Lung (tissue), 12 donors: ENCODE results near the gene AASS. TPM values are rescaled to one million over a fixed set of nuclear protein-coding genes. Genes with fewer than 3 reads are reported as not detected.

Experiments
- ATAC-seq: fragments of 200-7000 bp; cut with Tn5 transposase; one replicate; pipeline ENCODE4 v1.9.1; 2020; ENCODE audit warnings: moderate number of reproducible peaks; ENCODE audit not compliant: insufficient read depth, low FRiP score
- DNase-seq, 3 donors: peaks; one replicate each; pipeline ENCODE4 v3.0.0-alpha.2; 2013 to 2017
- H3K27ac ChIP-seq, 2 donors: one replicate each; pipeline ENCODE4 v1.5.1; 2013; ENCODE audit warnings: mild to moderate bottlenecking in 2 of 2, moderate library complexity in 2 of 2, control low read depth in 1 of 2, inconsistent platforms in 1 of 2, low read depth in 1 of 2, low read length in 1 of 2
- H3K27me3 ChIP-seq, 3 donors: one replicate each; pipeline ENCODE4 v1.5.1; 2013; ENCODE audit warnings: low read length in 2 of 3; ENCODE audit not compliant: control insufficient read depth in 3 of 3, insufficient read depth in 3 of 3
- H3K36me3 ChIP-seq, 4 donors: one replicate each; pipeline ENCODE4 v1.5.1; 2013; ENCODE audit warnings: low read length in 4 of 4, mild to moderate bottlenecking in 1 of 4, moderate library complexity in 1 of 4; ENCODE audit not compliant: control insufficient read depth in 4 of 4, insufficient read depth in 4 of 4
- H3K4me1 ChIP-seq, 5 donors: one replicate each; pipeline ENCODE4 v1.5.1; 2013; ENCODE audit warnings: low read length in 5 of 5, mild to moderate bottlenecking in 2 of 5, moderate library complexity in 1 of 5; ENCODE audit not compliant: control insufficient read depth in 5 of 5, insufficient read depth in 5 of 5
- H3K4me3 ChIP-seq: one replicate; pipeline ENCODE4 v1.5.1; 2013; ENCODE audit warnings: mild to moderate bottlenecking, control low read depth, moderate library complexity
- H3K9ac ChIP-seq, 2 donors: one replicate each; pipeline ENCODE4 v1.5.1; 2013; ENCODE audit warnings: low read length in 2 of 2, control low read depth in 1 of 2; ENCODE audit not compliant: insufficient read depth in 1 of 2
- H3K9me3 ChIP-seq, 4 donors: one replicate each; pipeline ENCODE4 v1.5.1; 2013; ENCODE audit warnings: low read length in 3 of 4, mild to moderate bottlenecking in 1 of 4, moderate library complexity in 1 of 4; ENCODE audit not compliant: control insufficient read depth in 4 of 4, insufficient read depth in 3 of 4
- CTCF ChIP-seq: IDR thresholded peaks from 2 replicates; pipeline ENCODE4 v1.5.1; 2012; ENCODE audit warnings: mild to moderate bottlenecking; ENCODE audit errors: control extremely low read depth, extremely low read depth
- WGBS, 2 donors: extraction: QIAGEN DNeasy Blood & Tissue Kit; methylation state at CpG; one replicate each; pipeline ENCODE4 v1.1.7; 2013; 5-methylcytosine and 5-hydroxymethylcytosine counted together
- polyA plus RNA-seq, 2 donors: library from polyadenylated mRNA; stranded (reverse); fragments of 200-250 nt; gene quantifications; one replicate each; pipeline ENCODE4 v1.2.1, GENCODE V29; 2013
- total RNA-seq, 2 donors: library from RNA; depleted of rRNA in 1 of 2; stranded (reverse); fragments of >200 nt in 1 of 2; gene quantifications; one replicate each; pipeline ENCODE4 v1.2.1, GENCODE V29; 2014 to 2021
- donor health status: control.
- donor health status: control.
- donor health status: Bipolar disorder and iron deficiency.
- donor health status: healthy.
- donor health status: DM: yes; HTN: yes; CAD: no.

AASS gene
- total and polyA plus RNA-seq, 4 donors: 11.6 to 98.4 (median 25.3) TPM

- TF ChIP-seq CTCF: no peak
- H3K36me3 ChIP-seq: peaks cover 14 to 52% (median 25%) of the 10 kb centered on the region in 4 donors
- H3K27ac ChIP-seq: no peak overlapping the region
- H3K4me3 ChIP-seq: no peak overlapping the region
- no peaks in the 10 kb centered on the region for H3K4me1 ChIP-seq
- no peaks in the 10 kb centered on the region for H3K27me3 ChIP-seq
- H3K9ac ChIP-seq: no peak overlapping the region
- H3K9me3 ChIP-seq: no peaks in the 10 kb centered on the region
- DNase-seq (no peak), ATAC-seq (no peak)
These were observed 61.9 kb downstream of the AASS start for GRCh38 chr7:122082160-122082559.

- peaks cover 4 to 19% (median 17%) of the 10 kb centered on the region in 4 donors for H3K36me3 ChIP-seq
- ATAC-seq: no peak
- H3K9ac ChIP-seq: no peak overlapping the region
- H3K4me1 ChIP-seq: no peaks in the 10 kb centered on the region
- TF ChIP-seq CTCF: no peak
- no peak overlapping the region for H3K27ac ChIP-seq
- H3K27me3 ChIP-seq: no peaks in the 10 kb centered on the region
- WGBS, 2 donors: 67 to 74% methylated on average over 3 of the region's 3 CpGs
- no peaks in the 10 kb centered on the region for H3K9me3 ChIP-seq
- no peak overlapping the region for H3K4me3 ChIP-seq
- no peak for DNase-seq
These were observed 70.4 kb downstream of the AASS start for GRCh38 chr7:122073635-122074034.

- Histone ChIP-seq H3K9me3 (no peaks in the 10 kb centered on the region), H3K27me3 (no peaks in the 10 kb centered on the region), H3K36me3 (peaks cover 4 to 18% (median 16%) of the 10 kb centered on the region in 4 donors), H3K9ac (no peak overlapping the region), H3K4me3 (no peak overlapping the region), H3K27ac (no peak overlapping the region), H3K4me1 (no peaks in the 10 kb centered on the region)
- ATAC-seq (no peak), DNase-seq (no peak)
- 88 to 91% methylated on average over 6 of the region's 6 CpGs for WGBS, 2 donors
- TF ChIP-seq CTCF: no peak
These were observed 71.0 kb downstream of the AASS start for GRCh38 chr7:122072924-122073599.

DNA sequence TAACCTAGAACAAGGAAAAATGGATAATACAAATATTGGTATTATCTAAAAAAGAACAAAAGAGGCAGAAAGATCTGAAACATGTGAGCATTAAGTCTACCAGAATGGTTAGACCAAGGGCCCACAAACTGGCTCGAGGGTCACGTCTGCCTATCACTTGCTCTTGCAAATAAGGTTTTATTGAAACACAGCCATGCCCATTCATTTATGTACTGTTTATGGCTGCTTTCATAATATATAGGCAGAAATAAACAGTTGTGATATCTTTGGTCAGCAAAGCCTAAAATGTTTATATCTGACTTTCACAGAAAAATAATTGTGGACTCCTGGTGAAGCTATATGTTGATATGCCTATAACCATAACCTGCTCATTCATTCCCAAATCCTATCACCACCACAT lies 71.8 kb downstream of the AASS start:
- WGBS, 2 donors: 89% methylated on average over 2 of the region's 2 CpGs
- ATAC-seq: no peak
- no peak for TF ChIP-seq CTCF

More for the DNA sequence above, 71.8 kb downstream of the AASS start:
- Histone ChIP-seq H3K27me3 (no peaks in the 10 kb centered on the region), H3K27ac (no peak overlapping the region), H3K4me3 (no peak overlapping the region), H3K9me3 (no peaks in the 10 kb centered on the region), H3K36me3 (peaks cover 0 to 13% (median 10%) of the 10 kb centered on the region in 4 donors), H3K4me1 (no peaks in the 10 kb centered on the region), H3K9ac (no peak overlapping the region)
- DNase-seq: no peak
